Measurements from ENCODE around the gene CNNM3.

DNA sequence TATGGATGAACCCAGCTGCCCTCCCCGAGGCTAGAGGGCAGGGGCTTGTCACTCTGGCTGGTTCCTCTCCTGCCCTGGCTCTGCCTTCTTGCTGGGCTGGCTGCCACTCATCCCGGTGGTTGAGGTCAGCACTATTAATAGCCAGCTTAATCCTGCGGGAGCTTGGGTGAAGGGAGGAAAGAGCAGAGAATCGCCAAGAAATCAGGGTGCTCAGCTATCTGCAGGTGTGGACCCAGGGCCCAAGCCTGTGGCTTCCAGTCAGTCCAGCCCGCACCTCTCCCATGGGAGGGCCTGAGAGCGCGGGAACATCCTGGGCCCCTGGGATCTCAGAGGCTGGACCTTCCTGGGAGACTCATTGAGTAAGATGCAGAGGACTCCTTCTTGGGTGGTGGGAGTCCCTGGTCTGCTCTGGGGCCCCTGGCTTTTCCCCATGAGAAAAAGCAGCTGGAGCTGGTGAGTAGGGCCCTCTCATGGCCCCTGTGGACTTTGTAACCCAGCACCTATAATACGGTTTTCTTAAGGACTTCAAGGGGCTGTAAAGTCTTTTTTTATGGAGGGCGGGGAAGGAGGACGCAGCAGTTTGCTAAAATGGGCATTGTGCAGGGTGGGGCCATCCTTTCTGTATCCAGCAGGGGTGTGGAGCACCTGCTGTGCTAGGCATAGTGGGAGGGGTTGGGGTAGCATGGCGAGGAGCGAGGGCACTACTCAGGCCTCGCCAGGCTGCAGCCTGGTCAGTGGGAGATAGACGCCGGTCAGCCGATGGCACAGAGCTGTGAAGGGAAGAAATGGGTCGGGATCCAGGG is 27.4 kb upstream of the CNNM3 start:
- no peak for TF ChIP-seq CTCF (IDR thresholded peaks at IDR 0.05; ENCODE audit: insufficient read depth, low read length, poor library complexity, severe bottlenecking)
- TF ChIP-seq EZH2phosphoT487 (conservative IDR thresholded peaks at IDR 0.05; ENCODE audit: low read length), result no peak
